B cell (primary cell): ENCODE data around the gene BCL11A. TPM values are rescaled to one million over a fixed set of nuclear protein-coding genes. Genes with fewer than 3 reads are reported as not detected.

ENCODE experiments used
- ATAC-seq: fragments of 200-7000 bp; cut with Tn5 transposase; one replicate; pipeline ENCODE4 v1.10.0; 2021; ENCODE audit warnings: low read depth, mild to moderate bottlenecking, moderate number of reproducible peaks, moderate library complexity
- CTCF ChIA-PET: fragments of 350-600 bp; sonication (Branson Sonifier 250); formaldehyde crosslinking; loops from one replicate; lab custom pipeline; 2021; ENCODE audit warnings: antibody characterized with exemption, inconsistent platforms; lab: Charles Lee
- POLR2A ChIA-PET: fragments of 350-600 bp; sonication (Branson Sonifier 250); formaldehyde crosslinking; loops from one replicate; lab custom pipeline; 2021; ENCODE audit warnings: antibody characterized with exemption; lab: Charles Lee
- DNase-seq: peaks from one replicate; pipeline ENCODE4 v3.0.0; 2013
- H2AFZ ChIP-seq: 2 replicates; pipeline ENCODE4 v1.6.1; 2012; ENCODE audit warnings: mild to moderate bottlenecking, low read depth, low read length; ENCODE audit not compliant: insufficient read depth, poor library complexity, severe bottlenecking
- H3K27ac ChIP-seq, 2 donors: 1 replicate in 1 of 2; 2 replicates in 1 of 2; pipeline ENCODE4 v1.5.1; 2012 to 2013; ENCODE audit warnings: low read length in 2 of 2, mild to moderate bottlenecking in 2 of 2, moderate library complexity in 1 of 2
- H3K27me3 ChIP-seq, 4 experiments: fragments of 200-600 bp in 1 of 4; sonication (generic) in 1 of 4; replicated peaks in 1 of 4; 1 replicate in 2 of 4; 2 replicates in 2 of 4; pipeline versions ENCODE4 v1.6.1 to v1.7.0; 2013 to 2016; ENCODE audit warnings: low read length in 3 of 4, mild to moderate bottlenecking in 2 of 4, mixed read lengths in 1 of 4, moderate library complexity in 1 of 4; ENCODE audit not compliant: insufficient read depth in 4 of 4, control insufficient read depth in 3 of 4; ENCODE audit errors: control extremely low read depth in 1 of 4
- H3K36me3 ChIP-seq, 2 experiments: replicated peaks in 1 of 2; 1 replicate in 1 of 2; 2 replicates in 1 of 2; pipeline versions ENCODE4 v1.6.1 to v1.7.1; 2013; ENCODE audit warnings: low read length in 1 of 2; ENCODE audit not compliant: insufficient read depth in 2 of 2, control insufficient read depth in 1 of 2; ENCODE audit errors: control extremely low read depth in 1 of 2, extremely low read depth in 1 of 2
- H3K4me1 ChIP-seq, 2 donors: fragments of 200-600 bp in 1 of 2; sonication (generic) in 1 of 2; 1 replicate in 1 of 2; 2 replicates in 1 of 2; pipeline versions ENCODE4 v1.5.1 to v1.6.1; 2013 to 2017; ENCODE audit warnings: low read length in 2 of 2; ENCODE audit not compliant: control insufficient read depth in 2 of 2, insufficient read depth in 2 of 2
- H3K4me2 ChIP-seq: replicated peaks from 2 replicates; pipeline ENCODE3; 2012; ENCODE audit warnings: mild to moderate bottlenecking, low read depth, low read length; ENCODE audit not compliant: poor library complexity, severe bottlenecking
- H3K4me3 ChIP-seq, 5 experiments: fragments of 200-600 bp in 1 of 5; sonication (generic) in 1 of 5; 1 replicate in 3 of 5; 2 replicates in 2 of 5; pipeline versions ENCODE4 v1.5.1 to v1.7.0; 2011 to 2016; ENCODE audit warnings: low read length in 4 of 5, mild to moderate bottlenecking in 4 of 5, low read depth in 2 of 5, control low read depth in 1 of 5, moderate library complexity in 1 of 5; ENCODE audit not compliant: insufficient read depth in 1 of 5; ENCODE audit errors: control extremely low read depth in 1 of 5, extremely low read depth in 1 of 5
- H3K79me2 ChIP-seq: fragments of 200-600 bp; sonication (generic); one replicate; pipeline ENCODE4 v1.6.0; 2016; ENCODE audit warnings: low read length; ENCODE audit not compliant: control insufficient read depth, insufficient read depth
- H3K9ac ChIP-seq: fragments of 200-600 bp; sonication (generic); 2 replicates; pipeline ENCODE4 v1.6.1; 2017; ENCODE audit warnings: mild to moderate bottlenecking, low read length, moderate library complexity
- H3K9me3 ChIP-seq, 3 donors: one replicate each; pipeline versions ENCODE4 v1.6.1 to v1.7.1; 2013; ENCODE audit warnings: low read length in 2 of 3; ENCODE audit not compliant: control insufficient read depth in 2 of 3, insufficient read depth in 1 of 3; ENCODE audit errors: control extremely low read depth in 1 of 3
- H4K20me1 ChIP-seq: 2 replicates; pipeline ENCODE4 v1.6.0; 2012; ENCODE audit warnings: mild to moderate bottlenecking, low read length; ENCODE audit not compliant: insufficient read depth, control insufficient read depth, poor library complexity, severe bottlenecking
- H3K27ac Mint-ChIP-seq: one replicate; pipeline ENCODE4 v1.8.0; 2021; ENCODE audit warnings: mixed read lengths
- H3K27me3 Mint-ChIP-seq: one replicate; pipeline ENCODE4 v1.8.0; 2021; ENCODE audit warnings: mixed read lengths
- H3K4me1 Mint-ChIP-seq: one replicate; pipeline ENCODE4 v1.8.0; 2021; ENCODE audit warnings: mixed read lengths
- H3K4me3 Mint-ChIP-seq: one replicate; pipeline ENCODE4 v1.8.0; 2021; ENCODE audit warnings: mixed read lengths
- H3K9me3 Mint-ChIP-seq: one replicate; pipeline ENCODE4 v1.8.0; 2022; ENCODE audit warnings: mixed read lengths; ENCODE audit not compliant: insufficient read depth
- CTCF ChIP-seq: fragments of 200-600 bp; IDR thresholded peaks from one replicate; pipeline ENCODE4 v1.8.0; 2022; ENCODE audit warnings: antibody characterized with exemption, mild to moderate bottlenecking
- EZH2 ChIP-seq: IDR thresholded peaks from 2 replicates; pipeline ENCODE4 v1.6.1; 2012; ENCODE audit warnings: borderline replicate concordance, low read depth, mild to moderate bottlenecking, moderate library complexity, low read length; ENCODE audit not compliant: insufficient read depth, poor library complexity, severe bottlenecking
- WGBS: methylation state at CpG from one replicate; pipeline ENCODE4 v1.1.5; 2013; ENCODE audit warnings: missing lambda C conversion rate; ENCODE audit not compliant: insufficient coverage; 5-methylcytosine and 5-hydroxymethylcytosine counted together
- intact Hi-C: fragments of 100-400 bp; cut with micrococcal nuclease; formaldehyde crosslinking; loops from one replicate; pipeline ENCODE4 v1.10.0; 2022
- polyA plus RNA-seq: library from polyadenylated mRNA; depleted of rRNA; stranded (reverse); fragments of >200 nt; gene quantifications from 2 replicates; pipeline ENCODE4 v1.2.3, GENCODE V29; 2012
- total RNA-seq, 2 donors: library from RNA; stranded (reverse); fragments of 120-200 nt in 1 of 2; gene quantifications; 1 replicate in 1 of 2; 2 replicates in 1 of 2; pipeline versions ENCODE4 v1.2.3 to v1.2.4, GENCODE V29; 2013 to 2022

Gene BCL11A
- total and polyA plus RNA-seq, 2 donors (not counting 1 experiment from before 2014, with no cell fraction given), result 81.8 to 383 TPM

- H3K4me3 Mint-ChIP-seq, result peak overlapping the region; percentile 64
- Histone ChIP-seq H3K9me3 (no peaks in the 10 kb centered on the region), H3K4me3 (peak overlapping the region in 1 of 5 experiments; percentile 28), H2AFZ (no peak overlapping the region), H3K27ac (peak overlapping the region; percentile 59 to 93), H3K36me3 (peaks cover 3 to 67% of the 10 kb centered on the region in 2 experiments), H3K79me2 (peaks cover 100% of the 10 kb centered on the region), H3K9ac (no peak overlapping the region), H3K4me1 (peaks cover 99 to 100% of the 10 kb centered on the region in 2 donors), H4K20me1 (peaks cover 41% of the 10 kb centered on the region), H3K4me2 (peak overlapping the region; percentile 39), H3K27me3 (no peaks in the 10 kb centered on the region)
- H3K27ac Mint-ChIP-seq, result peak overlapping the region; percentile 88
- ChIA-PET CTCF (interaction anchor here (0.7 to 2.4 kb wide), 10 partner anchors 8 to 140 kb away, joined by 3 to 7 read pairs (median 4); no protein-coding TSS in a partner anchor), POLR2A (interaction anchor here (0.5 to 1.4 kb wide), 6 partner anchors 27 to 151 kb away, joined by 3 to 7 read pairs (median 3); no protein-coding TSS in a partner anchor)
- peaks cover 95% of the 10 kb centered on the region for H3K4me1 Mint-ChIP-seq
- no peak for DNase-seq
- H3K9me3 Mint-ChIP-seq, result no peaks in the 10 kb centered on the region
- intact Hi-C loops, result loop anchor here (2.0 kb wide), 1 partner anchor 13 kb away; no protein-coding TSS in a partner anchor
- no peaks in the 10 kb centered on the region for H3K27me3 Mint-ChIP-seq
- ATAC-seq, result no peak
- TF ChIP-seq EZH2 (no peak), CTCF (no peak)
- 92% methylated on average over 3 of the region's 4 CpGs for WGBS
These were observed 59.6 kb downstream of the BCL11A start for GRCh38 chr2:60493804-60494387.

GRCh38 chr2:60492548-60492947 is 60.9 kb downstream of the BCL11A start:
- Histone ChIP-seq H3K4me2 (peak overlapping the region; percentile 39), H3K27ac (peak overlapping the region; percentile 59 to 93), H3K27me3 (no peaks in the 10 kb centered on the region), H3K9me3 (no peaks in the 10 kb centered on the region), H3K79me2 (peaks cover 100% of the 10 kb centered on the region), H2AFZ (no peak overlapping the region), H3K4me3 (peak overlapping the region in 1 of 5 experiments; percentile 28), H3K4me1 (peaks cover 99 to 100% of the 10 kb centered on the region in 2 donors), H4K20me1 (peaks cover 30% of the 10 kb centered on the region), H3K36me3 (peaks cover 3 to 62% of the 10 kb centered on the region in 2 experiments), H3K9ac (peak overlapping the region; percentile 2)
- no peaks in the 10 kb centered on the region for H3K9me3 Mint-ChIP-seq
- H3K4me3 Mint-ChIP-seq, result peak overlapping the region; percentile 64
- ChIA-PET CTCF (interaction anchor here (0.8 to 2.4 kb wide), 7 partner anchors 8 to 139 kb away, joined by 3 to 7 read pairs (median 4); no protein-coding TSS in a partner anchor), POLR2A (interaction anchor here (0.6 to 1.4 kb wide), 3 partner anchors 39 to 80 kb away, joined by 4 to 7 read pairs (median 7); no protein-coding TSS in a partner anchor)
- intact Hi-C loops, result loop anchor here (1.0 to 2.0 kb wide), 2 partner anchors 8 to 14 kb away; no protein-coding TSS in a partner anchor
- 29% methylated on average over 1 of the region's 4 CpGs for WGBS
- TF ChIP-seq CTCF, result no peak
- no peak for TF ChIP-seq EZH2
- DNase-seq (peak; percentile 52), ATAC-seq (peak; percentile 84)
- H3K4me1 Mint-ChIP-seq, result peaks cover 92% of the 10 kb centered on the region
- no peaks in the 10 kb centered on the region for H3K27me3 Mint-ChIP-seq
- H3K27ac Mint-ChIP-seq, result peak overlapping the region; percentile 88
